ENCODE results near the gene SAMD11.

Gene SAMD11

DNA sequence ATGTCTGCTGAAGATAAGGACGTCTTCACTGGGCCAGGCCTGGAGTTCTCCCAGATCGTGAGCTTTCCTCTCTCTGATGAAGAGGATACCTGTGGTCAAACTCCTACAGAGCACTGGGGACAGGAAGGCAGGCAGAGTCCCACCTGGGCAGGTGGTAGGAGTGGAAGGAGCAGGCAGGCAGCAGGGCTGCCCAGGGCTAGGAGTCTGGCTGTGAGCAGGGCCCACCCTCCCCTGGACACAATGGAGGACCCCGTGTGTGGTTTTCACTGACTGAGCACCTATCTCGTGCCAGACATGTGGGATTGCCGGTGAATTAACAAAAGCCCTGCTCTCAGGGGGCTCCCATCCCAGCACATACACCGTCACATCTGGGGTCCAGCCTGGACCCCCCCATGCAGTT lies 4.9 kb upstream of the SAMD11 start:
- intact Hi-C loops (cut with DNase I; ENCODE audit: low total_unique reads), result no loop called here
- TF ChIP-seq, protein P1, sequence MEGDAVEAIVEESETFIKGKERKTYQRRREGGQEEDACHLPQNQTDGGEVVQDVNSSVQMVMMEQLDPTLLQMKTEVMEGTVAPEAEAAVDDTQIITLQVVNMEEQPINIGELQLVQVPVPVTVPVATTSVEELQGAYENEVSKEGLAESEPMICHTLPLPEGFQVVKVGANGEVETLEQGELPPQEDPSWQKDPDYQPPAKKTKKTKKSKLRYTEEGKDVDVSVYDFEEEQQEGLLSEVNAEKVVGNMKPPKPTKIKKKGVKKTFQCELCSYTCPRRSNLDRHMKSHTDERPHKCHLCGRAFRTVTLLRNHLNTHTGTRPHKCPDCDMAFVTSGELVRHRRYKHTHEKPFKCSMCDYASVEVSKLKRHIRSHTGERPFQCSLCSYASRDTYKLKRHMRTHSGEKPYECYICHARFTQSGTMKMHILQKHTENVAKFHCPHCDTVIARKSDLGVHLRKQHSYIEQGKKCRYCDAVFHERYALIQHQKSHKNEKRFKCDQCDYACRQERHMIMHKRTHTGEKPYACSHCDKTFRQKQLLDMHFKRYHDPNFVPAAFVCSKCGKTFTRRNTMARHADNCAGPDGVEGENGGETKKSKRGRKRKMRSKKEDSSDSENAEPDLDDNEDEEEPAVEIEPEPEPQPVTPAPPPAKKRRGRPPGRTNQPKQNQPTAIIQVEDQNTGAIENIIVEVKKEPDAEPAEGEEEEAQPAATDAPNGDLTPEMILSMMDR (IDR thresholded peaks at IDR 0.05), result no peak
- Histone ChIP-seq H3K27me3 (peaks cover 0 to 67% of the 10 kb centered on the region in 2 donors), H3K4me3 (no peak overlapping the region), H3K36me3 (no peaks in the 10 kb centered on the region), H3K4me1 (peaks cover 3 to 51% (median 41%) of the 10 kb centered on the region in 4 donors), H3K27ac (no peak overlapping the region), H3K9me3 (no peaks in the 10 kb centered on the region)
- no peak for DNase-seq

DNA sequence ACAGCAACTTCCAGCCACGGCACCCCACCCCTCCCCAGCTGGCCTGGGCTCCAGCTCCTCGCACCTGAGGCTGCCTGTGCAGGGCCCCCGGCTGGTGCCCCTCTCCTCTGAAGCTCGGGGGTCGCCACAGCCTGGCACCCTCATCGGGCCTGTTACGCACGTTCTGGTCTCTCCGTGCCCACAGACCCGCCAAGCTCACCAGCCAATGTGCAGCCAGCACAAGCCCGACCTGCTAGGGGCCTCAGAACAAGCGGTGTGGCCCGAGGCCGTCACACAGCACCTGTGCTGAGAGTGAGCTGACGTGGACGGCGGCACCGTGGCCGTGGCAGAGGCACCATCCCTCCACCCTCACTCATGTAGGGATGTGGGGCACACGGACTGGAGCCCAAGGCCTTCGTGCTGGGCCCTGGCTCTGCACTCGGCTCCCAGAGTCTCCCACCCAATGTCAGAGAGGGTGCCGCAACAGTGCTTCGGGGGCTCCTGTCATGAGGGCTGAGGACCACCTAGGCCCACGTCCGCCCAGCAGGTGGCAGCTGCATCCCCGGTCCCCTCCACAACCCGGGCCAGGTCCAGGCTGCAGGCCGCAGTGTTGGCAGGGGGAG lies 4.4 kb upstream of the SAMD11 start:
- H3K9me3 ChIP-seq, result no peaks in the 10 kb centered on the region
- H3K36me3 ChIP-seq, result no peaks in the 10 kb centered on the region
- H3K27ac ChIP-seq, result no peak overlapping the region
- H3K4me1 ChIP-seq, result peaks cover 3 to 56% (median 43%) of the 10 kb centered on the region in 4 donors
- peaks cover 0 to 62% of the 10 kb centered on the region in 2 donors for H3K27me3 ChIP-seq
- no peak overlapping the region for H3K4me3 ChIP-seq
- intact Hi-C loops (cut with DNase I; ENCODE audit: low total_unique reads), result no loop called here
- TF ChIP-seq, protein P1 (IDR thresholded peaks at IDR 0.05), result no peak
- no peak for DNase-seq

DNA sequence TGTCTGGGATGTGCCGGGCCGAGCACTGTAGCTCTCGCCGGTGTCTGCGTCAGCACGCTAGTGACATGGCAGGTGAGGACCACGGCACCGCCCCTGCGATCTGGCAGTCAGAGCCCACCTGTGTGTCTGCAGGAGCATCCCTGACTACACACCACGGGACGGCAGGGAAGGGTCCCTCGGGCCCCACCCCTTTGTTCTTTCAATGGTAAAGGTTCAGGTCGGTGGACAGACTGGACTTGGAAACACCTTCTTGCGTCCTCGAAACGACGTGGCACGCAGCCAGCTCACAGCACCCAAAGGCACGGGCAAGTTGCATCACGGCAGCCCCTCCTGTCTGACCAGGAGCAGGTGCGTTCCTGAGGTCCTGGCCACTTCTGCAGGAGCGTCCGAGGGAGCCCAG lies 3.7 kb upstream of the SAMD11 start:
- peaks cover 0 to 65% of the 10 kb centered on the region in 2 donors for H3K27me3 ChIP-seq

DNA sequence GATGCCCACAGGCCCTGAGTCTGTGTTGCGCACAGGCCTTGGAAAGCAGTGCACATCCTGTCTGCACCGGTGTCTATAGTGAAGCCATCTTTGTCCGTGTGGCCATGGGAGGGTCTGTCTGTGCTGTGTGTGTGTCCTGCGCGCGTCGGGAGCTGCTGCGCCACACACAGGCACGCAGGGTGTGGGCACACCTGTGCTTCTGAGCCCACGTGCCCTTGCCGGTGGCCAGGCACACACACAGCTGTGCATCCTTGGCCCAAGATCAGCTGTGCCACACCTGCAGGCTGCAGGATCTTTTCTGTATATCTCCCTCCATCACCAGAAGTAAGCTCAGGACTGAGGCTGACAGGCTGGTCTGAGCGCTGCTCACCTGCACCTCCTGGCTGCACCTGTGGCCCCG lies 3.2 kb upstream of the SAMD11 start:
- no peak for DNase-seq
- H3K36me3 ChIP-seq, result no peaks in the 10 kb centered on the region
- no peak overlapping the region for H3K27ac ChIP-seq
- intact Hi-C loops (cut with DNase I; ENCODE audit: low total_unique reads), result no loop called here
- TF ChIP-seq, protein P1 (IDR thresholded peaks at IDR 0.05), result no peak
- H3K27me3 ChIP-seq, result peaks cover 0 to 66% of the 10 kb centered on the region in 2 donors
- peak overlapping the region in 1 of 2 donors; percentile 15 for H3K4me3 ChIP-seq
- peaks cover 3 to 67% (median 53%) of the 10 kb centered on the region in 4 donors for H3K4me1 ChIP-seq
- H3K9me3 ChIP-seq, result no peaks in the 10 kb centered on the region

More for the DNA sequence above, 3.7 kb upstream of the SAMD11 start:
- no peak for DNase-seq
- Histone ChIP-seq H3K36me3 (no peaks in the 10 kb centered on the region), H3K9me3 (no peaks in the 10 kb centered on the region), H3K4me1 (peaks cover 3 to 63% (median 49%) of the 10 kb centered on the region in 4 donors), H3K4me3 (no peak overlapping the region), H3K27ac (no peak overlapping the region)
- TF ChIP-seq, protein P1 (IDR thresholded peaks at IDR 0.05), result no peak
- intact Hi-C loops (cut with DNase I; ENCODE audit: low total_unique reads), result no loop called here

DNA sequence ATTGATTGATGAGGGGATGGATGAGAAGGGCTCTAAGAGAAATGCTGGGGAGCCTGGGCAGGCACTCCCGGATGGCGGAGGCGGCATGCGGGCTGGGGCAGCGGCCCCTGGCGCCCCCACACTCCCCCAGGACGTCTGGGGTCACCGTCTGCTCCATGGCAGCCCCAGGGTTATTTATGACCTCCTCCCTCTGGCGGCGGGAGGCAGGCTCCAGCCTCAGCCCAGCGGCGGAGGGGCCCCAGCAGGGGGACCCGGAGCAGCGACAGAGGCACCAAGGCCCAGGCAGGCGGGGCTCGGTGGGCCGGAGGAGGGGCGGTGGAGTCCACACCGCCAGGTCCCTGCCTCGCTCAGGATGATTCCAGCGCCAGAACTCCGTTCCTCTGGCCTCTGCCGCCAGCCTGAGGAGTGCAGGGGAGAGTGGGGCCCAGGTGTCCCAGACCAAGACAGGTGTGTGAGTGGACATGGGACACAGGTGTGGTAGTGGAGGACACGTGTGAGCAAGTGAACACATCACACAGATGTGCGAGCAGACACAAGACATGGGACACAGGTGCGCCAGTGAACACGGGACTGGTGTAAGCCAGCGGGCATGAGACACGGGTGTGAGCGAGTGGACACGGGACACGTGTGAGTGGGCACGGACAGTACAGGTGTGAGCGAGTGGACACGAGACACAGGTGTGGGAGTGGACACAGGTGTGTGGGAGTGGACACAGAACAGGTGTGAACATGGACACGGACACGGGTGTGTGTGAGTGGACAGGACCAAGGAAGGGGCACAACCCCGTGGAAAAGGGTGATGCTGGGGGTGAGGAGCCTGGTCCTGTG lies 2.5 kb upstream of the SAMD11 start:
- Histone ChIP-seq H3K4me1 (peaks cover 3 to 69% (median 56%) of the 10 kb centered on the region in 4 donors), H3K4me3 (peak overlapping the region in 1 of 2 donors; percentile 15)
- TF ChIP-seq, protein P1 (IDR thresholded peaks at IDR 0.05), result peak; percentile 61 to 70

More for the DNA sequence above, 2.5 kb upstream of the SAMD11 start:
- peak in 1 of 2 donors; percentile 84 for DNase-seq
- Histone ChIP-seq H3K27ac (no peak overlapping the region), H3K36me3 (no peaks in the 10 kb centered on the region), H3K9me3 (no peaks in the 10 kb centered on the region), H3K27me3 (peaks cover 0 to 66% of the 10 kb centered on the region in 2 donors)
- intact Hi-C loops (cut with DNase I; ENCODE audit: low total_unique reads), result no loop called here
